ENCODE data around the gene SH3TC1.

SH3TC1 gene

GRCh38 chr4:8198906-8199593 lies at the start of gene SH3TC1:
Gene SH3TC1, plus strand, starts transcription at chr4:8199290. Its CDS starts 5,905 bp downstream, at chr4:8205195.
- DNase-seq = no peak

DNA sequence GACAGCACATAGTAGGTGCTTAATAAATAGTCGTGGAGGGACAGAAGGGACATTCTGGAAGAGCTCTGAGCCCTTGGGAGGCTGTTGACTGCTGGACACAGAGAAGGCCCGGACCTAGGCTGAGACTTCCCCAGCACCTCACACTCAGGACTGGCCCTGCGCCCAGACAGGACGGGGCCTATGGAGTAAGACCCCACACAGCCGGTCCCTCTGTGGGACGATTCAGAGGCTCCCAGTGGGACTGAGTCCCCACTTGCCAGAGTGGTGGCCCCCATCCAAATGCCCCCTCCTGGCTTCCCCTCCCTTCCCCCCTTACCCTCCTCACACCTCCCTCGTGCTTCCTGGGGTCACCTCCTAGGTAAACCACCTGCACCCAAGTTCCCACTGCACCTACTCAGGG lies 49.4 kb upstream of the SH3TC1 start:
- DNase-seq = no peak

DNA sequence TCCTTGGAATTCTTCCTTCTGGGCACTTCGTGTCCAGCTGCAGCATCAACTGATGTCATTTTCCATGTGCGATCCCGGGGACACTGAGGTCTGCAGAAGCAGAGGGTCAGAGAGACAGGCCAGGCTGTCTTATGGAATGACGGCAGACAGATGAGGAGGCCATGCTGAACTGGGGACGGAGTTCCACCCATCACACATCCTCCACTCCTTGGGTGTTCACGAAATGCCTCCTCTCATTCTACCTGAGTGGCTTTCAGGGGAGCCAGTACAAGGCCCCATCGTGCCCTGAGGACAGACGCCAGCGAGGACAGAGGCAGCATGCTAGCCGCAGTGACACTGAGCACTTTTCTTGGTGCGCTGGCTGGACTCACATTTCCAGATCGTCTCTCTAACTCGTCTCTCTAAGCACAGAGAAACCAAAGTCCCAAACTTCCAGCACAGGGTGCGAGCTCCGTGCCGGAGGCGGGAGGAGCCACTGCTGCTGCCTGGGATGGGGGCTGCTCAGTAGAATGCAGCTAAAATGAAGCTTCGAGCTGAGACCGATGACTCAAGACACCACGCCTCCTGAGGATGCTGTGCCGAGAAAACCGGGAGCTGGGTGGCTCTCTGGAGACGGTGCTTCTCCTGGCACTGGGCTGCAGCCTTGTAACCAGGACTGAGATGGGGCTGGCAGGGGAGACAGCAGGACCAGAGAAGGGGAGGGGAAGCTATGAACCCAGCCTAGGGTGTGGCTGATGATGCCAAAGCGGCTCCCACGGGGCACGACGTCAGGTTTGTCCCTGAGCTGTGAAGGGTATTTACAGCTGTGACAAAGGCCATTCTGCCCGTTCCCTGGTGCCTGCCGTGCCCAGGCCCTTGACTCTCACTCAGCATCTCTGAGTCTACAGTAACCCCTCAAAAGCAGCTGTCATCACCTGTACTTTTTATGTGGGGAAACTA lies 48.7 kb upstream of the SH3TC1 start:
- no peak for DNase-seq

DNA sequence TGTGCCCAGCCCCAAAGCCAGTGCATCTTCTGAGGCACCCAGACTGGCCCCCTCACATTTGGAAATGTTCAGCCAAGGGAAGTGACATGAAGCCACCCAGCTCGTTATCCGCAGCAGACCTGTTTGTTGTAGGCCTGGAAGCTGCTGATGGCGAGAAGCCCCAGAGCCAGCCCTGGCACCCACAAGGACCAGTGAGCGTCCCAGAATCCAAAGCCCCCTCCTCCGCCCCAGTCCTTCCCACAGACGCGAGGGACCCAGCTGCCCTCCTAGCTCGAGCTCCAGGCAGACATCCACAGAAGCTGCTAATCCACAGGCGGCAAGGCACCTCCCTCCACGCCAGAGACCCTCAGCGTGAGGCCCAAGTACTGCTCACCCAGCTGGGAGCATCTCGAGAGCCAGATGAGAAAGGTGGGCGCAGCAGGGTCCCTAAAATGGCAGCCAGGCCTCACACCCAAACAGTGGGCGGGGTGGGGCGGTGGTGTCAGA lies 47.9 kb upstream of the SH3TC1 start:
- no peak for DNase-seq

DNA sequence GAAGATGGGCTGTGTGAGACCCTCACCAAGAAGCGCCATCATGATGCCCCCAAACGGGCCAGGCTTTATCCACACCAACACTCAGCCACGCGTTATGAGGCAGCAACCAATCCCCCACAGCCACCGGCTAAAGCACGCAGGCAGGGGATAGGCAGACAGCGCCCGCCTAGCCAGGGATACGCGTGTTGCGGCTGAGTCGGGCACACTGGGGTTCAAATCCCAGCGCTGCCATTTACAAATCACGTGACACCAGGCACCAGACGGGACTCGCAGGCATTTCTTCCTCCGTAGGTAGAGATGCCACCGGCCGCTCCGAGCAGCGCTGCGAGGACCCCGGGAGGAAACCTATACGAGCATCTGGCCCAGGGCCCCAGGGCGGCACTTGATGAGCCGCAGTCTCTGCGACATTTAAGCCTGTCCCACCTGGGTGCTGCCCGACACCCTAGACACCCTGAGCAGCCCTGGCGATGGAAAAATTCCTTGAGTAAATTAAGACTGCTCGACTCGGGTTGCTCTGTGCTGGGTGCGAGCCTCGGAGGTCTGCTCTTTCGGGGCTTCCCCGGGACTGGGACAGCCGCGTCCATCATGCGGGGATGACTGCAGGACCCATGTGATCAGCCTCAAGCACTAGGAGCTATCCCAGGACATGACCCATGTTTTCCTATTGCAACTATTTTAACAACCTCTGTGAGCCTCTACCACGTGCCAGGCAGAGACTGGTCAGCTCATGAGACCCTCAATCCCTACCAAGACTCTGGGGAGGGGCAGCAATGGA lies 46.8 kb upstream of the SH3TC1 start:
- DNase-seq = no peak

DNA sequence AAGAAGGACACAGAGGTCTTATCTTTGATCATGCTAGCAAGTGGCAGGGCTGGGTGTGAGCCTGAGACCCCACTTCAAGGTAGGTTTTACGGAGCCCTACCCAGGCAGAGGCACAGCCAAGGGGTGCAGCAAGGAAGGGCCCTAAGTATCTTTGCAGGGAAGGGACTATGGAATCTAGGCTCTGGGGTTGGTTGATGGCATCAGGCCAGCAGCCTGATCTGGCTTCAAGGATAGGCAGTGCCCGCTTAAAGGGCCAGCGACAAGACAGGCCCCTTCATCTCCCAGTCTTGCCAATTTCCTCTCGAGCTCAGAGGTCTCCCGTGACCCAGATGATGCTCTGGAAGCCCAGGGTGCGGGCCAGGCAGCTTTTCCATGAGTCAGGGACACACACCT lies 46.2 kb upstream of the SH3TC1 start:
- no peak for DNase-seq

DNA sequence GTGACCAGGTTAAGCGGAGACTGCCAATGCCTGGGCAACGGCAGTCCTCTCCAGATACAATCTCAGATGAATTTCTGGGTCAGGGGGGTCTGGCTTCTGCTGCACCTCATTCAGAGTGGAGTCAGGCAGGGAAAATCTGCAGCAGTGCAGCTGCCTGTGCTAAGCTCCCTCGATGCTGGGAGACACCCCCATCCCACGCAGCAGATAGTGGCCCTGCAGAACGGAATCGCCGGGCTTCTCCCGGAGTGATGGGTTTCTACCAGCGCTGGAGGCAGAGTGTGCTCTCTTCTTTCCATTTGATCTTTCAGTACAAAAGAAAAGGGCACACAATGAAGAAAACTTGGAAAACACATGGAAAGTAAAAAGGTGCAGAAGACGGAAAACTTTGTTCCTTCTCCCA lies 45.6 kb upstream of the SH3TC1 start:
- no peak for DNase-seq

DNA sequence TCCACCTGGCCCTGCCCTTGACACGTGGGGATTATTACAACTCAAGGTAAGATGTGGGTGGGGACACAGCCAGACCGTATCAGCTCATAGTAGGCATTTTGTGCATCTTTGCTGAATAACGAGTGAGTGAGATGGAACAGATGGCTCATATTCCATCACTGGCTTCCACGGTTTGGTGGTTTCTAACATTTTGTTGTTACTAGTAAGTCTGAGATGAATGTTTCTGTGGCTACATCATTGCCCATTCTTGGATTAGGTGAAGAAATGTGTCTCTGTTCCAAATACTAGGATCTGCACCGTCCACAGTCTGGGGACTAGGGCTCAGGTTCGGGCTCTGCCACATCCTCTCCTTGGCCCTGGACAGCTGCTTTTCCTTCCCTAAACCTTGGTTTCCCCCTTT lies 44.0 kb upstream of the SH3TC1 start:
- no peak for DNase-seq

DNA sequence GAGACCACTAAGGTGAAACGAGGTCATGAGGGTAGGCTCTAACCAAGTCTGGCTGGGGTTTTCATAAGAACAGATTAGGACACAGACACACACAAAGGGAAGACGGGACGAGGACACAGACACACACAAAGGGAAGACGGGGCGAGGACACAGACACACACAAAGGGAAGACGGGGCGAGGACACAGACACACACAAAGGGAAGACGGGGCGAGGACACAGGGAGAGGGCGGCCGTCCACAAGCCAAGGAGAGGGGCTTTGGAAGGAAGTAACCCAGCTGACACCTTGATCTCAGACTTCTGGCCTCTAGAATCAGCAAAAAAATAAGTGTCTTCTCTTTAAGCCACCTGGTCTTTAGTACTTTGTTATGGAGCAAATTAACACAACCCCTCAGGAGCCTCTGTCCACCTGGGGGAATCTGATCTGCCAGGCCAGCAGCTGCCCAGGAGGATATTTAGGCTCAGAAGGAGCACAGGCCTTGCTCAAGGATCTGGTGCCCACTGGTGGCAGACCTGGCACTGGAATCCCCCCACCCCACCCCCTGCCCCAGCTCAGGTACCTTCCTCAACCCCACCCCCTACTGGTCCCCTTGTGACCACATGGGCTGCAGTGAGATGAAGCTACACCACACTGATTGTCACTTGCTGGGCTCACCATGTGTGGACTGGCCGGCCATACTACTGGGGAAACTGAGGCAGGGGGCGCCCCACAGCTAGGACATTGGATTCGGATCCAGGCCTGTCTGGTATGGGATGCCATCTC lies 43.2 kb upstream of the SH3TC1 start:
- no peak for DNase-seq

DNA sequence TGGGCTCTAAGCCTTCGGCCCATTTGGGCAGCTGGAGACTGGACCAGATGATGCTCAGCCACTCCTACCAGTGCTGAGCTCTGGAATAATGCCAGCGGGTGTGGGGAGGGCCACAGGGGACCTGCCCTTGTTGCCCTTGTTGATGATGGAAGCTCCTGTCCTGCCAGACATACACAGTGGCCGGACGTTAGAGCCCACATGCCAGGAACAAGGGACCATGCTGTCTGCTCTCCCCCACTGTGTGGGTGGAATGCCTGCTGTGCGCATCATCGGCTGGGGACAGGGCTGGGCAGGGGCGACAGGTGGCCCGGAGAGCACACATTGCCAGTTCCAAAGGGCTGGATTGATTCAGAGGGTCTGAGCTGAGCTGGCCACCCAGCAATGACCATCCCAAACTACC lies 42.5 kb upstream of the SH3TC1 start:
- DNase-seq = no peak

GRCh38 chr4:8157496-8157895 lies 41.6 kb upstream of the SH3TC1 start:
- no peak for DNase-seq

DNA sequence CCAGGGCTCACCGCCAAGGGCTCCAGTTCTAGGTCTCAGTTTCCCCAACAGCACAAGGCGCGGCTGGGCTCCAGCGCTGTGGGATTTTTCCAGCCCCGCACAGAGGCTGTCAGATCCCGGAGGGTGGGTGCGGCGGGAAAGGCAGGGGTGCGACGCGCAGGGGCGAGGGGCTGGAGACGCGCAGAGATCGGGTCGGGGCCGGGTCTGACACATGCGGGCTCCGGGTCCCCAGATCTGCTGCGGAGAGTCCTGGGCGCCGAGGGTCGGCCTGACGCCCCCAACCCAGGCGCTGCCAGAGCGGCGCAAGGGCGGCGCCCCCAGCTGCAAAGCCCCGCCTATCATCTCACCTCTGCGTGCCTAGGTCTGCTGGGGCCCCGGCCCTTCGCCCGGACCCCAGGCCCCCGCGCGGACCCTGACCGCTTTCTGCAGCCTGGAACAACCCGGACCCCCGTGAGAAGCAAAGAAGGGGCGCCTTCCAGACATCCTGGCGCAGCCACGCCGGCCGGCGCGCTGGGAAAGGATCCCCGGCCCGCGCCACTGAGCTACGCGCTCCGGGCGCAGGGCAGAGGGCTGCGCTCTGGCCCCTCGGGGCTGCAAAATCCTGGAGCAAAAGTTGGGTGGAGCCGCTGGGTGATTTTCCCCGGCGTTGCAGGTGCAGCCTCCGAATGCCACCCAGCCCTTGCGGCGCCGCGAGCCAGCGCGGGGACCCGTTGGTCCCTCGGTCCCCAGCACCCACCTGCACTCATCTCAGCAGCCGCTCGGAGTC lies 41.0 kb upstream of the SH3TC1 start:
- no peak for DNase-seq

DNA sequence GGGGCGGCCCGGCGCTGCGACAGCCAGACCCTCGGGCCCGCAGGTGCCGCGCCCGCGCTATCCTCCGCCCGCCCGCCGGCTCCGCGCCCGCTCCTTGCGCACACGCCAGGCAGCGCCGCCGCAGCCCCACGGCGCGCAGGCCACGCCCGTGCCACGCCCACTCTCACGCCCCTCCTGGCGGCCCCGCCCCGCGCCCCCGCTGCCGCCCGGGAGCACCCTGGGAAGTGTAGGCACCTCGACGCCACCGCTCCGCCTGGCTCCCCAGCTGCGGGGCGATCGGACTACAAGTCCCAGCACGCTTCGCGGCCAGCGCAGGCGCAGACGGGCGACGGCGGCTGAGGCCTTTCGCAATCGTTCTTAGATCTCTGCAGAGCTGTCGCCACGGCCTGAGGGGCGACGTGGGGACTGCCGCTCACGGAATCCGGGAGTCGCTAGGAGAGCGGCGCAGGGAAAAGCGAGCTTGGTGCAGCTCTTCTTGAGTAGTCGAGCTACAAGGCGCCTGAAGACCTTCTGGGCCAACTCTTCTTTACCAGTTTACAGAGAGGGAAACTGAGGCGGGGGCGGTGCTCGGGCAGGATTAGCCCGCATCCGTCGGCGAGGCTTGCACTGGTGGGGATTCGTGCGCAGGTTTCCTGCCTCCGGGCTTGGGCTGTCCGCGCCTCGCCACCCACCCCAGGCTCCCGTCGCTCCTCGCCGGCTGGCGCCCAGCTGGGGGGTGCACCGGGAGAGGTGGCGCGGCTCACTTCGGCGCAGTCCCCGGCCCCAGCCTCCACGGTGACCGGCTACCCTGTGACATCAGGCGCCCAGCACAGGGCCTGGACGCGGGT lies 40.2 kb upstream of the SH3TC1 start, which contains the start of gene ABLIM2:
ABLIM2 (minus strand) TSS at position 104 of the 827 bp plus-strand sequence. CDS start 124 bp downstream, outside the sequence.
- peak; percentile 94 to 97 for DNase-seq

DNA sequence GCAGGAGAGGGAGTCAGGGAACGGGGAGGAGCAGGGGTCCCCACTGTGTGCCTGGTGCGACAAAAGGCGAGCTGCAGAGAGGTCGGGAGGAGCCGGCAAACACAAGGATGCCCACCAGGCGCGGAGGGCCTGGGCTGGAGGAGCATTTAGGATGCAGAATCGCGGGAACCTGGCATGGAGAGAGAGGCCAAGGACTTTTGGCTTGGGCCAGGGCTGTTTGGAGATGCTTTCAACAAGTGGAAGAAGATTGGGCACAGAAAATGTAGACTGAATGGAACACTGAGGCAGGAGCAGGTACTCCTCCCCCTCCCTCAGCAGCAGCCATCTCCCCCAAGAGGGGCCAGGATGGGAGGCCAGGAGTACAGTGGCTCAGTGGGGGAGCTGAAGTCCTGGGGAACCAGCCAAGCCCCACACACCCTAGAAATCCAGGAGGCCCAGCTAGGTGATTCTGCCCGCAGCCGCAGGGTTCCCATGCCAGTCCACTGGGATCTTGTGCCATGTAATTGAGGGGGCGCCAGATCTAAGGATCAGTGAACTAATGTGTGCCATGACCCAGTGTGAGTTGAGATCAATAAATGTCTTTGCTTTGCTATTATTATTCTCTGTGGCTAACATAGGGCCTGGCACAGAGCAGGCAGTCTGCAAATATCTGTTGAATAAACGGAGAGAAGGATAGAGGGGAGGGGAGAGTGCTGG lies 39.4 kb upstream of the SH3TC1 start:
- no peak for DNase-seq

DNA sequence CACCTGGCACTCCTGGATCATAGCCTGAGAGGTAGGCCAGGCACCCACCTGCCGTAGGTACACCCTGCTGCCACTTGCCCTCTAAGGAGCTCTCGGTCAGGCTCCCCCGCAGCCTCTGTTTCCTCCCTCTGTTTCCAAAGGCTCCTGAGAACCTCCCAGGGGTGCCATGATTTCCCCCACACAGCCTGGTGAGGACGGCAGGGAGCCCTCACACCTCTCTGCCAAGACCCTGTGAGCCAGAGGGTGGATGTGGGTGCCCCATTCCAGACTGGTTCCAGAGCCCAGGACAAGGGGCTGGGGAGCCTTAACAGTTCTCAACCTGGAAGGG lies 38.9 kb upstream of the SH3TC1 start:
- DNase-seq = no peak

- no peak for DNase-seq
Observed at GRCh38 chr4:8160572-8160971, 38.5 kb upstream of the SH3TC1 start.

DNA sequence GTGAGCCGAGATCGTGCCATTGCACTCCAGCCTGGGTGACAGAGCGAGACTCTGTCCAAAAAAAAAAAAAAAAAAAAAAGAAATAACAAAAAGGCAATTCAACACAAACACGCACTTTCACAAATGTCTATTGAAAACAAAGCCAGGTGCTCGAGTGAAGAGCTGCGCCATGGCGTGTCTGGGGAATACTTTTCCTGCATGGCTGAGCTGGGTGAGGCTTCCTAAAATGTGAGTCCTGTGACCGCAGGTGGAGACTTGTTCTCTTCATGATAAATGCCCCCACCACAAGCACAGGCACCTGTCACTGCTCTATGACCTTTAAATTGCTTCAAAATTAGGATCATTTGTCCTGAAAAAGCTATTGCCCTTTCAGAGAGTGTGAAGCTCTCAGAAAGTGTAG lies 36.5 kb upstream of the SH3TC1 start:
- DNase-seq = no peak

DNA sequence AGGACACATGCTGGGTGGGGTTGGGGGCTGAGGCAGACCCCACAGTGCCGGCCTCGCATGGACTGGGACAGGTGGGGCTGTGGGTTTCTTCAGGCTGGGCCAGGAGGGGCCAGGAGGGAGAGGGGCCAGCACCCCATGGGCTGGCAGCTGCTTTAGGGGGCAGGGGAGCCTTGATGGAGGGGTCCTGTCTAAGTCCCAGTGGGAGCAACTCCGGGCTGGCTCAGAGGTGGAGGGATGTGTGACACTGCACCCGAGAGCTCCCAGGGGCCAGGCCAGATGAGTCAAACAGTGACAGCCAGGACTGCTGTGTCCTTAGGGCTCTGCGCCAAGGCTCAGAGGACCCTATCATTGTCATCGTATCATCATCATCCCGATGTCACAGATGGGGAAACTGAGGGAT lies 36.1 kb upstream of the SH3TC1 start:
- no peak for DNase-seq

GRCh38 chr4:8163436-8164193 lies 35.5 kb upstream of the SH3TC1 start:
- DNase-seq = no peak

Measured in NCI-H1930 (cell line).